ENCODE results near the gene FDXACB1. TPM values are rescaled to one million over a fixed set of nuclear protein-coding genes. Genes with fewer than 3 reads are reported as not detected.

Gene FDXACB1
- total RNA-seq, 1 experiment from 2014 or later, result 5.4 TPM

GRCh38 chr11:111849631-111850030 is 29.3 kb downstream of the FDXACB1 start:
- Histone ChIP-seq H3K27me3 (replicated peaks; ENCODE audit: insufficient read depth, low read depth, low read length, poor library complexity) (no peaks in the 10 kb centered on the region), H3K9me3 (ENCODE audit: low read depth, low read length, poor library complexity, severe bottlenecking) (no peaks in the 10 kb centered on the region), H3K36me3 (ENCODE audit: insufficient read depth, low read length, poor library complexity, severe bottlenecking) (peaks cover 28% of the 10 kb centered on the region), H3K4me3 (ENCODE audit: low read depth, low read length, poor library complexity, severe bottlenecking) (no peak overlapping the region), H3K27ac (ENCODE audit: low read depth, low read length, poor library complexity, severe bottlenecking) (no peak overlapping the region), H3K4me1 (ENCODE audit: insufficient read depth, low read length, poor library complexity, severe bottlenecking) (peaks cover 22% of the 10 kb centered on the region)
- TF ChIP-seq EZH2 (IDR thresholded peaks at IDR 0.05; ENCODE audit: borderline replicate concordance, low read depth, low read length, poor library complexity, severe bottlenecking), result no peak
- TF ChIP-seq CTCF (conservative IDR thresholded peaks at IDR 0.05; ENCODE audit: low read depth, low read length), result no peak
- DNase-seq (ENCODE audit: low spot score), result no peak
- intact Hi-C loops (cut with micrococcal nuclease; ENCODE audit: unreplicated experiment), result loop anchor here (10.0 kb wide), 1 partner anchor 565 kb away; no protein-coding TSS in a partner anchor
- no TSS peak for BruUV-seq (replicated peaks)
- ChIA-PET POLR2A (ENCODE audit: low non-redundant PET) (no interaction called here), CTCF (no interaction called here)

- intact Hi-C loops (cut with micrococcal nuclease; ENCODE audit: unreplicated experiment), result loop anchor here (10.0 kb wide), 1 partner anchor 562 kb away; no protein-coding TSS in a partner anchor
- Histone ChIP-seq H3K4me3 (ENCODE audit: low read depth, low read length, poor library complexity, severe bottlenecking) (no peak overlapping the region), H3K27me3 (replicated peaks; ENCODE audit: insufficient read depth, low read depth, low read length, poor library complexity) (no peaks in the 10 kb centered on the region), H3K27ac (ENCODE audit: low read depth, low read length, poor library complexity, severe bottlenecking) (peak overlapping the region; percentile 59), H3K9me3 (ENCODE audit: low read depth, low read length, poor library complexity, severe bottlenecking) (no peaks in the 10 kb centered on the region), H3K4me1 (ENCODE audit: insufficient read depth, low read length, poor library complexity, severe bottlenecking) (peaks cover 22% of the 10 kb centered on the region), H3K36me3 (ENCODE audit: insufficient read depth, low read length, poor library complexity, severe bottlenecking) (peaks cover 16% of the 10 kb centered on the region)
- DNase-seq (ENCODE audit: low spot score), result peak; percentile 64
- TF ChIP-seq CTCF (conservative IDR thresholded peaks at IDR 0.05; ENCODE audit: low read depth, low read length) (no peak), EZH2 (IDR thresholded peaks at IDR 0.05; ENCODE audit: borderline replicate concordance, low read depth, low read length, poor library complexity, severe bottlenecking) (no peak)
- no TSS peak for BruUV-seq (replicated peaks)
- POLR2A ChIA-PET (ENCODE audit: low non-redundant PET), result interaction anchor here (0.6 kb wide), 2 partner anchors 90 to 151 kb away, joined by 4 to 11 read pairs; no protein-coding TSS in a partner anchor
- CTCF ChIA-PET, result interaction anchor here (0.6 to 1.3 kb wide), 5 partner anchors 13 to 434 kb away, joined by 3 to 6 read pairs (median 4); no protein-coding TSS in a partner anchor
Measured at GRCh38 chr11:111846636-111847035, 32.3 kb downstream of the FDXACB1 start.

GRCh38 chr11:111846063-111846462 is 32.9 kb downstream of the FDXACB1 start:
- H3K36me3 ChIP-seq (ENCODE audit: insufficient read depth, low read length, poor library complexity, severe bottlenecking), result peaks cover 16% of the 10 kb centered on the region
- ChIA-PET CTCF (interaction anchor here (0.6 to 1.3 kb wide), 3 partner anchors 12 to 434 kb away, joined by 3 to 4 read pairs (median 4); no protein-coding TSS in a partner anchor), POLR2A (ENCODE audit: low non-redundant PET) (interaction anchor here (0.6 kb wide), 1 partner anchor 152 kb away, joined by 4 read pairs; no protein-coding TSS in a partner anchor)
- BruUV-seq (replicated peaks), result no TSS peak
- H3K9me3 ChIP-seq (ENCODE audit: low read depth, low read length, poor library complexity, severe bottlenecking), result no peaks in the 10 kb centered on the region
- TF ChIP-seq EZH2 (IDR thresholded peaks at IDR 0.05; ENCODE audit: borderline replicate concordance, low read depth, low read length, poor library complexity, severe bottlenecking) (no peak), CTCF (conservative IDR thresholded peaks at IDR 0.05; ENCODE audit: low read depth, low read length) (no peak)
- no peak for DNase-seq (ENCODE audit: low spot score)
- peak overlapping the region; percentile 59 for H3K27ac ChIP-seq (ENCODE audit: low read depth, low read length, poor library complexity, severe bottlenecking)
- H3K4me3 ChIP-seq (ENCODE audit: low read depth, low read length, poor library complexity, severe bottlenecking), result no peak overlapping the region
- intact Hi-C loops (cut with micrococcal nuclease; ENCODE audit: unreplicated experiment), result loop anchor here (10.0 kb wide), 1 partner anchor 561 kb away; no protein-coding TSS in a partner anchor
- peaks cover 25% of the 10 kb centered on the region for H3K4me1 ChIP-seq (ENCODE audit: insufficient read depth, low read length, poor library complexity, severe bottlenecking)
- H3K27me3 ChIP-seq (replicated peaks; ENCODE audit: insufficient read depth, low read depth, low read length, poor library complexity), result no peaks in the 10 kb centered on the region

Data from A673 (cell line).